ENCODE results near the gene MICALL1.
A peak's percentile ranks its signal among the peaks of the same experiment; 100 is the strongest.

The MICALL1 gene

GRCh38 chr22:37933711-37934376 lies 27.7 kb downstream of the MICALL1 start:
- Histone ChIP-seq H3K18ac (ENCODE audit: low read length) (peak overlapping the region; percentile 80), H3K9ac (ENCODE audit: low read depth, low read length, poor library complexity) (peak overlapping the region; percentile 77), H2BK15ac (ENCODE audit: low read length) (no peak overlapping the region), H2BK5ac (ENCODE audit: low read length) (no peak overlapping the region), H4K8ac (ENCODE audit: low read depth, low read length) (no peak overlapping the region), H3K36me3 (replicated peaks in 1 of 2; ENCODE audit: control insufficient read depth in 2 of 2, insufficient read depth in 2 of 2, low read length in 2 of 2) (peaks cover 24 to 60% of the 10 kb centered on the region in 2 donors), H3K79me1 (ENCODE audit: low read depth, low read length) (peaks cover 1% of the 10 kb centered on the region), H2AFZ (ENCODE audit: low read length) (peak overlapping the region; percentile 57), H3K9me3 (replicated peaks in 1 of 2; ENCODE audit: control insufficient read depth in 2 of 2, insufficient read depth in 1 of 2, low read depth in 1 of 2, low read length in 2 of 2) (no peaks in the 10 kb centered on the region), H3K14ac (ENCODE audit: low read length) (peak overlapping the region; percentile 25), H3K4me3 (ENCODE audit: low read length in 2 of 2) (no peak overlapping the region), H3K4me1 (ENCODE audit: control insufficient read depth in 2 of 2, insufficient read depth in 1 of 2, low read depth in 1 of 2, low read length in 2 of 2) (peaks cover 3 to 8% of the 10 kb centered on the region in 2 donors), H3K4me2 (ENCODE audit: insufficient read depth, low read length, poor library complexity, severe bottlenecking) (no peak overlapping the region), H3K27ac (replicated peaks; ENCODE audit: low read length) (peak overlapping the region; percentile 40), H2AK5ac (ENCODE audit: low read depth, low read length) (peak overlapping the region; percentile 33), H3K27me3 (ENCODE audit: control insufficient read depth in 3 of 3, insufficient read depth in 3 of 3, low read depth in 1 of 3, low read length in 3 of 3) (no peaks in the 10 kb centered on the region), H3K23ac (ENCODE audit: low read depth, low read length, poor library complexity) (no peak overlapping the region), H4K91ac (ENCODE audit: low read depth, low read length, poor library complexity) (no peak overlapping the region), H3K4ac (ENCODE audit: low read length) (peak overlapping the region; percentile 4), H2BK120ac (ENCODE audit: low read depth, low read length) (no peak overlapping the region), H2BK12ac (ENCODE audit: low read length) (no peak overlapping the region)
- DNase-seq (ENCODE audit: low spot score) = peak; percentile 82
- no CpG with 5 or more reads among the region's 13 CpGs for WGBS, 2 donors (ENCODE audit: extremely low coverage in 2 of 2, insufficient read length in 2 of 2, insufficient replicate concordance in 1 of 2)

GRCh38 chr22:37940698-37941376 lies 34.7 kb downstream of the MICALL1 start:
- no peaks in the 10 kb centered on the region for H3K9me3 ChIP-seq (replicated peaks in 1 of 2; ENCODE audit: control insufficient read depth in 2 of 2, insufficient read depth in 1 of 2, low read depth in 1 of 2, low read length in 2 of 2)
- H3K4me2 ChIP-seq (ENCODE audit: insufficient read depth, low read length, poor library complexity, severe bottlenecking) = no peak overlapping the region
- no peak overlapping the region for H2BK12ac ChIP-seq (ENCODE audit: low read length)
- no peak overlapping the region for H3K4me3 ChIP-seq (ENCODE audit: low read length in 2 of 2)
- no peak overlapping the region for H3K9ac ChIP-seq (ENCODE audit: low read depth, low read length, poor library complexity)
- H4K91ac ChIP-seq (ENCODE audit: low read depth, low read length, poor library complexity) = no peak overlapping the region
- H3K27ac ChIP-seq (replicated peaks; ENCODE audit: low read length) = no peak overlapping the region
- no peak overlapping the region for H2BK120ac ChIP-seq (ENCODE audit: low read depth, low read length)
- no peak overlapping the region for H2AK5ac ChIP-seq (ENCODE audit: low read depth, low read length)
- H3K23ac ChIP-seq (ENCODE audit: low read depth, low read length, poor library complexity) = no peak overlapping the region
- H3K4me1 ChIP-seq (ENCODE audit: control insufficient read depth in 2 of 2, insufficient read depth in 1 of 2, low read depth in 1 of 2, low read length in 2 of 2) = no peaks in the 10 kb centered on the region
- no peak overlapping the region for H4K8ac ChIP-seq (ENCODE audit: low read depth, low read length)
- peaks cover 21 to 41% of the 10 kb centered on the region in 2 donors for H3K36me3 ChIP-seq (replicated peaks in 1 of 2; ENCODE audit: control insufficient read depth in 2 of 2, insufficient read depth in 2 of 2, low read length in 2 of 2)
- no peak overlapping the region for H2BK15ac ChIP-seq (ENCODE audit: low read length)
- no peak overlapping the region for H3K14ac ChIP-seq (ENCODE audit: low read length)
- H3K27me3 ChIP-seq (ENCODE audit: control insufficient read depth in 3 of 3, insufficient read depth in 3 of 3, low read depth in 1 of 3, low read length in 3 of 3) = no peaks in the 10 kb centered on the region
- no peaks in the 10 kb centered on the region for H3K79me1 ChIP-seq (ENCODE audit: low read depth, low read length)
- H2AFZ ChIP-seq (ENCODE audit: low read length) = no peak overlapping the region
- WGBS, 2 donors (ENCODE audit: extremely low coverage in 2 of 2, insufficient read length in 2 of 2, insufficient replicate concordance in 1 of 2) = no CpG with 5 or more reads among the region's 12 CpGs
- no peak overlapping the region for H2BK5ac ChIP-seq (ENCODE audit: low read length)
- H3K18ac ChIP-seq (ENCODE audit: low read length) = no peak overlapping the region
- no peak for DNase-seq (ENCODE audit: low spot score)
- H3K4ac ChIP-seq (ENCODE audit: low read length) = no peak overlapping the region

- Histone ChIP-seq H3K79me1 (ENCODE audit: low read depth, low read length) (no peaks in the 10 kb centered on the region), H3K4me2 (ENCODE audit: insufficient read depth, low read length, poor library complexity, severe bottlenecking) (no peak overlapping the region), H3K9me3 (replicated peaks in 1 of 2; ENCODE audit: control insufficient read depth in 2 of 2, insufficient read depth in 1 of 2, low read depth in 1 of 2, low read length in 2 of 2) (no peaks in the 10 kb centered on the region), H4K8ac (ENCODE audit: low read depth, low read length) (no peak overlapping the region), H3K9ac (ENCODE audit: low read depth, low read length, poor library complexity) (no peak overlapping the region), H2BK5ac (ENCODE audit: low read length) (no peak overlapping the region), H3K36me3 (replicated peaks in 1 of 2; ENCODE audit: control insufficient read depth in 2 of 2, insufficient read depth in 2 of 2, low read length in 2 of 2) (peaks cover 18 to 34% of the 10 kb centered on the region in 2 donors), H3K4me1 (ENCODE audit: control insufficient read depth in 2 of 2, insufficient read depth in 1 of 2, low read depth in 1 of 2, low read length in 2 of 2) (no peaks in the 10 kb centered on the region), H3K18ac (ENCODE audit: low read length) (no peak overlapping the region), H3K27ac (replicated peaks; ENCODE audit: low read length) (no peak overlapping the region), H3K4me3 (ENCODE audit: low read length in 2 of 2) (no peak overlapping the region), H2BK12ac (ENCODE audit: low read length) (no peak overlapping the region), H2BK15ac (ENCODE audit: low read length) (no peak overlapping the region), H4K91ac (ENCODE audit: low read depth, low read length, poor library complexity) (no peak overlapping the region), H2BK120ac (ENCODE audit: low read depth, low read length) (no peak overlapping the region), H3K4ac (ENCODE audit: low read length) (no peak overlapping the region), H2AFZ (ENCODE audit: low read length) (no peak overlapping the region), H3K23ac (ENCODE audit: low read depth, low read length, poor library complexity) (no peak overlapping the region), H2AK5ac (ENCODE audit: low read depth, low read length) (no peak overlapping the region), H3K14ac (ENCODE audit: low read length) (no peak overlapping the region), H3K27me3 (ENCODE audit: control insufficient read depth in 3 of 3, insufficient read depth in 3 of 3, low read depth in 1 of 3, low read length in 3 of 3) (no peaks in the 10 kb centered on the region)
- WGBS, 2 donors (ENCODE audit: extremely low coverage in 2 of 2, insufficient read length in 2 of 2, insufficient replicate concordance in 1 of 2) = no CpG with 5 or more reads among the region's 8 CpGs
- DNase-seq (ENCODE audit: low spot score) = no peak
Observed at GRCh38 chr22:37942133-37942532, 36.0 kb downstream of the MICALL1 start.

GRCh38 chr22:37943136-37943824 lies 37.2 kb downstream of the MICALL1 start:
- H3K27ac ChIP-seq (replicated peaks; ENCODE audit: low read length) = peak overlapping the region; percentile 20
- H2BK15ac ChIP-seq (ENCODE audit: low read length) = no peak overlapping the region
- H3K36me3 ChIP-seq (replicated peaks in 1 of 2; ENCODE audit: control insufficient read depth in 2 of 2, insufficient read depth in 2 of 2, low read length in 2 of 2) = peaks cover 12 to 27% of the 10 kb centered on the region in 2 donors
- H4K8ac ChIP-seq (ENCODE audit: low read depth, low read length) = no peak overlapping the region
- H3K14ac ChIP-seq (ENCODE audit: low read length) = no peak overlapping the region
- H2AFZ ChIP-seq (ENCODE audit: low read length) = no peak overlapping the region
- no peak overlapping the region for H3K4me3 ChIP-seq (ENCODE audit: low read length in 2 of 2)
- H3K27me3 ChIP-seq (ENCODE audit: control insufficient read depth in 3 of 3, insufficient read depth in 3 of 3, low read depth in 1 of 3, low read length in 3 of 3) = no peaks in the 10 kb centered on the region
- H2BK5ac ChIP-seq (ENCODE audit: low read length) = no peak overlapping the region
- no peak overlapping the region for H3K4ac ChIP-seq (ENCODE audit: low read length)
- no CpG with 5 or more reads among the region's 12 CpGs for WGBS, 2 donors (ENCODE audit: extremely low coverage in 2 of 2, insufficient read length in 2 of 2, insufficient replicate concordance in 1 of 2)
- H3K4me1 ChIP-seq (ENCODE audit: control insufficient read depth in 2 of 2, insufficient read depth in 1 of 2, low read depth in 1 of 2, low read length in 2 of 2) = no peaks in the 10 kb centered on the region
- H4K91ac ChIP-seq (ENCODE audit: low read depth, low read length, poor library complexity) = peak overlapping the region; percentile 32
- no peak overlapping the region for H2BK120ac ChIP-seq (ENCODE audit: low read depth, low read length)
- H3K23ac ChIP-seq (ENCODE audit: low read depth, low read length, poor library complexity) = no peak overlapping the region
- DNase-seq (ENCODE audit: low spot score) = no peak
- H2BK12ac ChIP-seq (ENCODE audit: low read length) = no peak overlapping the region
- no peaks in the 10 kb centered on the region for H3K79me1 ChIP-seq (ENCODE audit: low read depth, low read length)
- no peak overlapping the region for H3K9ac ChIP-seq (ENCODE audit: low read depth, low read length, poor library complexity)
- no peak overlapping the region for H3K18ac ChIP-seq (ENCODE audit: low read length)
- H3K4me2 ChIP-seq (ENCODE audit: insufficient read depth, low read length, poor library complexity, severe bottlenecking) = no peak overlapping the region
- H2AK5ac ChIP-seq (ENCODE audit: low read depth, low read length) = no peak overlapping the region
- no peaks in the 10 kb centered on the region for H3K9me3 ChIP-seq (replicated peaks in 1 of 2; ENCODE audit: control insufficient read depth in 2 of 2, insufficient read depth in 1 of 2, low read depth in 1 of 2, low read length in 2 of 2)
